Measurements from ENCODE around the gene CHAF1A.

- TF ChIP-seq CTCF (conservative IDR thresholded peaks at IDR 0.05 in 1 of 2, IDR thresholded peaks at IDR 0.05 in 1 of 2; ENCODE audit: low read depth in 1 of 2, low read length in 2 of 2) (no peak), EZH2 (IDR thresholded peaks at IDR 0.05; ENCODE audit: low read length, missing control alignments) (no peak)
Observed at GRCh38 chr19:4429256-4429655, 26.8 kb downstream of the CHAF1A start.
